LNCaP clone FGC (cell line): ENCODE data around the gene RAB3D.

Experiments
- DNase-seq: peaks from one replicate; pipeline ENCODE4 v3.0.0-alpha.2; 2011; ENCODE audit warnings: low read depth
- H3K4me3 ChIP-seq: 2 replicates; pipeline ENCODE4 v1.5.1; 2011; ENCODE audit warnings: mild to moderate bottlenecking, low read depth, low read length, control low read depth
- TF ChIP-seq, protein P1 (sequence below): IDR thresholded peaks from 2 replicates; pipeline ENCODE4 v1.5.1; 2012; ENCODE audit warnings: mild to moderate bottlenecking; ENCODE audit not compliant: control insufficient read depth, insufficient read depth; ENCODE audit errors: extremely low read depth

The RAB3D gene

DNA sequence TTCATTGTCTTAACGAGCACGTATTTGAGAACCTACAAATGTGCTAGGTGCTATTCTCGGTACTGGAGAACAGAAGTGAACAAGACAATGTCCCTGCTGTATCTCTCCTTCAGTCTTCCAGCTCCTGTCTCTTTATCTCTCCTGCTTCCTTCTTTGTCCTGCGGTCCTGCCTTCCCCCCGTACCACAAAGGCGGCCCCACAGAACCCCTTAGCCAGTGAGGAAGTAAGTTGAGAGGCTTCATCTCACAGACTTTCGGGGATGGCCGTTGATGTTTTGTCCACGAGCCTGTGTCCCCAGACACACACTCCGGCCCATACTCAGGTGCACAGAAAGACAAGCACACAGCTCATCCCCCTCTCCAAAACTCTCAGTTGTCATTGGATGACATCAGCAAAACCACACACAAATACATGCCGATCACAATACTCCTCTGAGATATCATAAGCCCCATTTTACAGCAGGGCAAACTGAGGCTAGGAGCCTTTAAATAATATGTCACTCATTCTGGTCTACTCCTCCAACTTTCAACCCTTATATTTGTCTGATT, 34.5 kb upstream of the RAB3D start:
- TF ChIP-seq, protein P1, sequence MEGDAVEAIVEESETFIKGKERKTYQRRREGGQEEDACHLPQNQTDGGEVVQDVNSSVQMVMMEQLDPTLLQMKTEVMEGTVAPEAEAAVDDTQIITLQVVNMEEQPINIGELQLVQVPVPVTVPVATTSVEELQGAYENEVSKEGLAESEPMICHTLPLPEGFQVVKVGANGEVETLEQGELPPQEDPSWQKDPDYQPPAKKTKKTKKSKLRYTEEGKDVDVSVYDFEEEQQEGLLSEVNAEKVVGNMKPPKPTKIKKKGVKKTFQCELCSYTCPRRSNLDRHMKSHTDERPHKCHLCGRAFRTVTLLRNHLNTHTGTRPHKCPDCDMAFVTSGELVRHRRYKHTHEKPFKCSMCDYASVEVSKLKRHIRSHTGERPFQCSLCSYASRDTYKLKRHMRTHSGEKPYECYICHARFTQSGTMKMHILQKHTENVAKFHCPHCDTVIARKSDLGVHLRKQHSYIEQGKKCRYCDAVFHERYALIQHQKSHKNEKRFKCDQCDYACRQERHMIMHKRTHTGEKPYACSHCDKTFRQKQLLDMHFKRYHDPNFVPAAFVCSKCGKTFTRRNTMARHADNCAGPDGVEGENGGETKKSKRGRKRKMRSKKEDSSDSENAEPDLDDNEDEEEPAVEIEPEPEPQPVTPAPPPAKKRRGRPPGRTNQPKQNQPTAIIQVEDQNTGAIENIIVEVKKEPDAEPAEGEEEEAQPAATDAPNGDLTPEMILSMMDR, result no peak
- no peak for DNase-seq
- H3K4me3 ChIP-seq, result peak overlapping the region; percentile 65

DNA sequence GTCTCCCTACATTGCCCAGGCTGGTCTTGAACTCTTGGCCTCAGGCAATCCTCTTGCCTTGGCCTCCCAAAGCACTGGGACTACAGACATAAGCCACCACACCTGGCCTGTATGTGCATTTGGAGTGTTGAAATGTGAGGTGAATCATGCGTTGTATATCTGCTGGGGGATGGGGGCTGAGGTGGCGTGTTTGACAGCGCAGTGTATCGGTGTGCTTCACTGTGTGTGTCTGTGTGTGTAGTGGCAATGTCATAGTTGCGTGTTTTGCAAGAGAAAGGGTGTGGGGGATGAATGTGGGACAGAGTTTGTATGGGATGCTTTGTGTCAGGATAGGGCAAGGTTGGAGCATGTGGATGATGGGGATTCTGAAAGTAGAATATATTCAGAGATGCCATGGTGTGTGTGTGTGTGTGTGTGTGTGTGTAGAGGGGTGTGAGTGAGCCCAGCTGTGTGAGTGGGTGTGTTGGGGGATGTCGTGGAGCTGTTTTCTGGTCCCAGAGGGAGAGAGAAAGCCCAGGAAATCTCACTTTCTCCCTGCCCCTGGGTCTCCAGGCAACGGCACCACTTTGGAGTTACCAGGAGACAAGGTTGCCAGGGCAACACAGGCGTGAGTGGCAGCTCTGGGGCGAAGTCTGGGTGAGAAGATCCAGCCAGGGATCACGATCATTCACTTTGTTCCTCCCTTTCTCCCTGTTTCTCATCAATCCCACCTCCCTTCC, 33.9 kb upstream of the RAB3D start:
- peak overlapping the region; percentile 65 for H3K4me3 ChIP-seq

DNA sequence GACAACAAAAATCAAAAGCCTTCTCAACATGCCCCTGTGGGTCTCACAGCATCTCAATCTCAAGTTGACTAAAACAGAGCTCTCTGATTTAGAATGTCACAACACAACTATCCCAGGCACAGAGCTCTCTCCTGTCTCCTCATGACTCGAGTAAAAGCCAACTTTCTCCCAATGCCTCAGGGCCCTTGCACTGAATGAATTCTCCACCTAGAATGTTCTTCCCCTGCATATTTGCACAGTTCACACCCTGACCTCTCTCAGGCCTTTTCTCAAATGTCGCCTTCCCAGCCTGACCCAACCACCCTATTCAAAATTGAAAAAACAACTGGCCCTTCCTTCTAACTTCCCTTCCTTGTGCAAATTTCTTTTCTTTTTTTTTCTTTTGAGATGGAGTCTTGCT, 31.3 kb upstream of the RAB3D start:
- no peak for DNase-seq
- TF ChIP-seq, protein P1, result no peak
- no peak overlapping the region for H3K4me3 ChIP-seq

More for the DNA sequence above, 33.9 kb upstream of the RAB3D start:
- DNase-seq, result no peak
- TF ChIP-seq, protein P1, result no peak

DNA sequence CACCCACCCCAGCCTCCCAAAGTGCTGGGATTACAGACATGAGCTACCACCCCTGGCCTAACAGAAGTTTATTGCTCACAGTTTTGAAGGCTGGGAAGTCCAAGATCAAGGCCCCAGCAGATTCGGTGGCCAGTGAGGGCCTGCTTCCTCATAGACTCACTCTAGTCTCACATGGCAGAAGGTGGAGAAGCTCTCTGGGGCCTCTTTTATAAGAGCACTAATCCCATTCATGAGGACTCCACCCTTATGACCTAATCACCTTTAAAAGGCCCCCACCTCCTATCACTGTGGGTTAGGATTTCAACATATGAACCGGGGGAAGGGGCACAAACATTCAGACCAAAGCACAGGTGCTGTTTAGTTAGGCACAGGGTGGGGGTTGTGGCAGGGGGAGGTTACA, 28.1 kb upstream of the RAB3D start:
- TF ChIP-seq, protein P1, result no peak
- no peak for DNase-seq
- H3K4me3 ChIP-seq, result no peak overlapping the region

DNA sequence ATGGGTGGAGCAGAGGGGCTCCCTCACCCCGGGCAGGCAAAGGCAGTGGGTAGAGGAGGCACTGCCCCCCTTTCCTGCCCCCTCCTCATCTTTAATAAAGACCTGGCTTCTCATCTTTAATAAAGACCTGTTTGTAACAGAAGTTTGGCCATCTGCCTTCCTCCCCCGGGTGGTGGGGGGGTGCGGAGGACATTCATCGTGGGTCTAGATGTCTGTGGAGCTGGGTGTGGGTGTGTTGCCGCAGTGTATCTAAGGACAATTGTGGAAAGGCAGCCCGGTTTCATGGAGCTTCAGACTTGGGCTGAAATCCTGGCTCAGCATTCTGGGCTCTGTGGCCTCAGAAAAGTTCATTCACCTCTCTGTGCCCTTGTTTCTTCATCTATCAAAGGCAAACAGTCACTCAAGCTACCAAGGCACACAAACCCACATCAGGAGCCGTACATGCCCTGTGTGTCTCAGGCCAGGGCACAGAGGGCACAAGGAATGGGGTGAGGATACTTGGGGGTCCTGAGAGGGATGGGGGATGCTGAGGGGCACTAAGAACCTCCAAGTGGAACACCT, 26.2 kb upstream of the RAB3D start:
- TF ChIP-seq, protein P1, result no peak

DNA sequence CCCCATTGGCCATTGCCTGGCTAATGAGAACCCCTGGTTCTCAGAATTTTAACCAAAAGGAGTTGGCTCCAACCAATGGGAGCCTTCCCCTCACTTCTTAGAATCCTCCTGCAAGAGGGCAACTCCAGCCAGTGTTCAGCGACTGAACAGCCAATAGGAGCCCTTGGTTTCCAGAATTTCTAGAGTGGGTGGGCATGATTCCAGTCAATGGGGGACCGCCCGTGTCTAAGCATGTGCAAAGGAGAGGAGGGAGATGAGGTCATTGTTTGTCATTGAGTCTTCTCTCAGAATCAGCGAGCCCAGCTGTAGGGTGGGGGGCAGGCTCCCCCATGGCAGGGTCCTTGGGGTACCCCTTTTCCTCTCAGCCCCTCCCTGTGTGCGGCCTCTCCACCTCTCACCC, 25.5 kb upstream of the RAB3D start:
- TF ChIP-seq, protein P1, result no peak
- no peak overlapping the region for H3K4me3 ChIP-seq
- DNase-seq, result no peak

More for the DNA sequence above, 26.2 kb upstream of the RAB3D start:
- H3K4me3 ChIP-seq, result no peak overlapping the region
- DNase-seq, result no peak

DNA sequence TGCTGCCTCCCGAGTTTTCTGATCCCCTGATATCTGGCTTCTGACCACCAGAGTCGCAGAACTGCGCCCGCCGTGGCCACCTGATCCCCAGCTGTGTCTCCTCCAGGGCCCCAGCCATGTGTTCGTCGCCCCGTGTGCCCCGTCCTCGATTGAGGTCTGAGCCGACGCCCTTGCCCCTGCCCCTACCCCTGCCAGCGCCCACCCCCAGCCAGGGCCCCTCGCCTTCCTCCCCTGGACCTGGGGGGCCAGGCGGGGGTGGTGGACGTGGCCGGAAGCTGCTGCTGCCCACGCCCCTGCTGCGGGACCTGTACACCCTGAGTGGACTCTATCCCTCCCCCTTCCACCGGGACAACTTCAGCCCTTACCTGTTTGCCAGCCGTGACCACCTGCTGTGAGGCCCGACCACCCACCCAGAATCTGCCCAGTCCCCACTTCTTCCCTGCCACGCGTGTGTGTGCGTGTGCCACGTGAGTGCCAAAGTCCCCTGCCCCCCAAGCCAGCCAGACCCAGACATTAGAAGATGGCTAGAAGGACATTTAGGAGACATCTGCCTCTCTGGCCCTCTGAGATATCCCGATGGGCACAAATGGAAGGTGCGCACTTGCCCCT, 24.9 kb upstream of the RAB3D start:
- TF ChIP-seq, protein P1, result no peak
- H3K4me3 ChIP-seq, result no peak overlapping the region
- DNase-seq, result no peak
